SK-N-DZ (cell line): Measurements from ENCODE around the gene COPE.
"Not testable (repeated sequence)": the region's sequence is repeated elsewhere in the genome, so short reads cannot be mapped to it uniquely, and the experiment has no call there.

Source experiments
- DNase-seq: peaks from one replicate; pipeline ENCODE4 v3.0.0-alpha.2; 2015; ENCODE audit warnings: low spot score

The COPE gene

GRCh38 chr19:18940769-18941627, 21.8 kb upstream of the COPE start, which contains the start of gene HOMER3:
TSS of gene HOMER3 (minus strand) at chr19:18941217. CDS start at chr19:18938982, 2,235 bp downstream.
- peak; percentile 41 for DNase-seq

GRCh38 chr19:18939922-18940768, 21.0 kb upstream of the COPE start:
- no peak for DNase-seq

- DNase-seq, result no peak
Observed at GRCh38 chr19:18939163-18939562, 20.0 kb upstream of the COPE start.

- DNase-seq, result no peak
Observed at GRCh38 chr19:18933297-18933696, 14.1 kb upstream of the COPE start.

GRCh38 chr19:18932216-18932841, 13.1 kb upstream of the COPE start:
- no peak for DNase-seq

- DNase-seq, result no peak
Observed at GRCh38 chr19:18931316-18932162, 12.4 kb upstream of the COPE start.

GRCh38 chr19:18929311-18929710, 10.1 kb upstream of the COPE start:
- no peak for DNase-seq

GRCh38 chr19:18928018-18928805, 9.0 kb upstream of the COPE start:
- DNase-seq, result no peak

GRCh38 chr19:18924684-18925213, 5.6 kb upstream of the COPE start:
- no peak for DNase-seq

- no peak for DNase-seq
Observed at GRCh38 chr19:18922228-18922985, 3.2 kb upstream of the COPE start.

- no peak for DNase-seq
Observed at GRCh38 chr19:18921593-18921992, 2.4 kb upstream of the COPE start.

- no peak for DNase-seq
Observed at GRCh38 chr19:18920400-18920799, 1.2 kb upstream of the COPE start.

GRCh38 chr19:18919900-18920214, 670 bp upstream of the COPE start:
- no peak for DNase-seq

GRCh38 chr19:18917593-18917992, 1.6 kb downstream of the COPE start:
- not testable (repeated sequence) for DNase-seq

- peak; percentile 34 for DNase-seq
Observed at GRCh38 chr19:18915639-18916038, 3.5 kb downstream of the COPE start.

GRCh38 chr19:18913466-18913865, 5.7 kb downstream of the COPE start:
- DNase-seq, result no peak

- DNase-seq, result no peak
Observed at GRCh38 chr19:18912933-18913332, 6.3 kb downstream of the COPE start.

GRCh38 chr19:18910801-18911436, 8.3 kb downstream of the COPE start:
- no peak for DNase-seq

GRCh38 chr19:18910010-18910409, 9.2 kb downstream of the COPE start:
- DNase-seq, result no peak
